HG03457 (cell line): Measurements from ENCODE around the gene KRT6B.
"Not testable (repeated sequence)": the region's sequence is repeated elsewhere in the genome, so short reads cannot be mapped to it uniquely, and the experiment has no call there.

Experiments used
- ATAC-seq: cut with Tn5 transposase; IDR thresholded peaks from one replicate; pipeline ENCODE4 v1.9.1; 2021; ENCODE audit warnings: moderate number of reproducible peaks; ENCODE audit not compliant: unreplicated experiment

Gene KRT6B

DNA sequence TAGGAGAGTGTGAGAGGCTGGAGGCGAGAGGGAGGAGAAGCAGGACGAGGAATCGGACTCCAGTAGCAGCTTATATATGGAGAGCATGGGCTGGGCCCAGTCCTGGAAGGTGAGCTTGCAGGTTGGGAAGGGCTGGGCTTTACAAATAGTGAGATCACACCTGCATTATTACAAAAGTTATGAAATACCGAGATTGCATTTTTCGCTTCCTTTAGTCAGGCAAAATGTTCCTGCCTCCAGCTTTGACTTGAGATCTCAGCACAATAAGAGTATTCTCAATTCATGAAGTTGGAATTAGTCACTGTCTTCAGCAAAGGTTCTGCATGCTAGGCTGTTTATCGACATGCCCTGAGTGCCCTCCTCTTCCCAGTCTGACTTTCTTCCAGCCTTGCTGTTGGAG is at the start of gene KRT6B:
Gene KRT6B (minus strand): TSS at position 46 of the 400 bp plus-strand sequence. CDS start 68 bp downstream, outside the sequence.
- no peak for ATAC-seq

DNA sequence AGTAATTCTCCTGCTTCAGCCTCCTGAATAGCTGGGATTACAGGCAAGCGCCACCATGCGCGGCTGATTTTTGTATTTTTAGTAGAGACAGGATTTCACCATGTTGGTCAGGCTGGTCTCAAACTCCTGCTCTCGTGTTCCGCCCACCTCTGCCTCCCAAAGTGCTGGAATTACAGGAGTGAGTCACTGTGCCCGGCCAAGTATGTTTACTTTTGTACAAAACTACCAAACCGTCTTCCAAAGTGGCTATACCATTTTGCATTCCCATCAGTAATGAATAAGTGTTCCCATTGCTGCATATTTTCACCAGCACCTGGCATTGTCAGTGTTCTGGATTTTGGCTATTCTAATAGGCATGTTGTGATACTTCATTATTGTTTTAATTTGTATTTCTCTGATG is 49.5 kb upstream of the KRT6B start:
- ATAC-seq = no peak

DNA sequence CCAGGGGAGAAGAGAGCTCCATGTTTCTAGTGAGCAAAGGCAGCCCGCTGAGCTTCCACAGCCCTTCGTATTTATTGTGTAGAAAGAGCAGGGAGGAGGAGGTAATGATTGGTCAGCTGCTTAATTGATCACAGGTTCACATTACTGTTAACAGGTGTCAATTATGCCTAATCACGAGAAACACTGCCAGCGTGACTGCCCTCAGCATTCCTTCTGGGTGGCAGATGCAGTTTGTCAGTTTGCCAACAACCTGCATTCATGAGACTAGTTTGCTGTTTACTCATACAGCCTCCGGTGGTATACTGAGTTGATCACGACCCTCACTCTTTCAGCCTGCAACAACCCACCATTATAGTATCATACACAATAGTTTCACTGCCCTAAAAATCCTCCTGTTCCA is 48.6 kb upstream of the KRT6B start:
- not testable (repeated sequence) for ATAC-seq

DNA sequence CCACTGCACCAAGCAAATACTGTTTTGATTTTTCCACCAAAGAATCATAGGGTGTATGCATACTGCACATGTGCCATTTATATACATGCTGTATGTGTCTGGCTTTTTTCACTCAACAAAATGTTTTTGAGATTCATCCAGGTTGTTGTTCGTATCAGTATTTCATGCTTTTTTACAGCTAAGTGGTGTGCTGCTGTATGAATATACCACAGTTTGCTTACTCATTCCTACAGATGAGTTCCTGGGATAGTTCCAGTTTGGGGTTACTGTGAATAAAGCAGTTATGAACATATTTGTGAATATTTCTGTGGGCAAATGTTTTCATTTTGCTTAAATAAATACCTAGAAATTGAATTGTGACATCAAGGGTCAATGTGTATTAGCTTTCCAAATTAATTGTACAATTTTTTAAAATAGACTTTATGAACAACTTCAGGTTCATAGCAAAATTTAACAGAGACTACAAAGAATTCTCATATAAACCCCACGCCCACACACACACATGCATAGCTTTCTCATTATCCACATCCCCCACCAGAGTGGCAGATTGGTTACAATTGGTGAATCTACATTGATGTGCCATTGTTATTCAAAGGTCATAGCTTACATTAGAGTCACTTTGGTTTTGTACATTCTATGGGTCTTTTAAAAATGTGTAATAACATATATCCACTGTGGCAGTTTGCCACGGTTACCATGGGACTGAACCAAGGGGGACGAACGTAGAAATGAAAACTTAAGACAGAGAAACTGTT is 48.0 kb upstream of the KRT6B start:
- ATAC-seq = no peak

DNA sequence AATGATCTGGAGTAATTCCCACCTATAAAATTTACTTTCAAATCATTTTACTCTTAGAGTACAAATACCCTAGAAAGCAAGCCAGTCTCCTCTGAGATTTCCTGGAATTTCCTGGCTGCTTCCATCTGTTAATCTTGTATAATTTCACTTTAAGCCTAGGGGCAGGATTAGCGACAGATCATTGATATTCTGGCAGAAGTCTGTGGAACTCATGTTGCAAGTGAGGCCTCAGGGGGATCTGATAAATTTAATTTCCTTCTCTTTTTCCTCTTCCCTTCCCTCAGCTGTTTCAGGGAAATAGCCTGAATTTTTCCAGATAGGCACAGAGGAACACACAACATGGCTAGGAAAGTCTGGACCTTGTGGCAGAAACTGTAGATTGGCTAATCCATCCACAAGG is 47.0 kb upstream of the KRT6B start:
- no peak for ATAC-seq

DNA sequence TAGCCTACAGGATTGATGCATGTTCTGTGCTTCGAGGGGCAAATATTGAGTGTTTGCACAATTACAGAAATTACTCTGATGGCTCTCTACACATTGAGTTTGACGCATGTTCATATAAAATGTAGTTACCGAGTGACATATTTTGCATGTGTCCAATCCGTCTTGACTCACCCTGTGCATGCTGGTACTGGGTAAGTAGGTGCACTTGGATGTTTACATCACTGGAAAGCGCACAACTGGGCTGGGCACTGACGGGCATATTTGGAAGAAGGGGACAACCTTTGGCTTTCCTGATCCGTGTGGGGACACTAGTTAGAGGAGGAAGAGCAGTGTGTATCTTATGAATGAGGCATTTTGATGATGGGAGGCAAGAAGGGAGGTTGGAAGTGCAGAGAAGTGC is 46.0 kb upstream of the KRT6B start:
- no peak for ATAC-seq

DNA sequence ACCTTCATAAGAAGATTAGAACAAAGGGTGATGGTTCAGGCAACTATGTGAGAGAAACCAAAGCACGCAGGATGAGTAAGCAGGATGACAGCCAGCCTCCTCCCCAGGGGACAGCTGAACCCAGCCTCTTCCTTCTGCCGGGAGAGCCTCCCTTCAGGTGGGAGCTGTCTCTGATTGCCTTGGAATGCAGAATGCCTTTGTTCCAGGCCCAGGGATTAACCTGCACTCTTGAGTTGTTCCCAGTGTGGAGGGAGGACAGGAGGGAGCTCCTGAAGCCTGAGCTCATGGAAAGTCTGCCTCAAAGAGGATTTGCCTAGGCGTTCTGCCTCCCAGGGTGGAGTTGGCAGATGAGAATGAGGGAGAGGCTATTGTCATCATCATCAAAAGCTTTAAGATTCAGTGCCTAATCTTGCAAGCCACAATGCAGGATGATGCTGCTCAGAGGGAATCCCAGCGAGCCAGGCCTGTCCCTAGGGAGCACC is 44.7 kb upstream of the KRT6B start:
- ATAC-seq = no peak

DNA sequence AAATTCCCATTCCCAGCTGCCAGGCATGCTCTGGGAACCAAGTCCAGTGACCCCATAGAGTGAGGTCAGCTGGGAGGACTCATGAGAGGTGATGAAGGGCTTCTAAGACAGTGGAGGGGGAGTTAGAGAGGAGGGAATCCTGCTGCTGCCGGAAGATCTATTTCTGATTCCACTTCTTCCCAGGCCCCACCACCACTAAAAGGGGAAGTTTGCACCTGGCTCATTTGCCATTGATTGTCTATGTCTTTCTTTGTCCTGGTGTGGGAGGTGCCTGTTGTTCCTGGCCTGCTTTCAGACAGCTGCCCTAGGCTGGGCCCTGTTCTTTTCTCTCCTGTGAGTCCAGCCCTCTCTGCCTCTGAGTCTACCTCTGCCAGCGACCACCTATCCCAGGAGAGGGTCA is 44.1 kb upstream of the KRT6B start:
- ATAC-seq = no peak

DNA sequence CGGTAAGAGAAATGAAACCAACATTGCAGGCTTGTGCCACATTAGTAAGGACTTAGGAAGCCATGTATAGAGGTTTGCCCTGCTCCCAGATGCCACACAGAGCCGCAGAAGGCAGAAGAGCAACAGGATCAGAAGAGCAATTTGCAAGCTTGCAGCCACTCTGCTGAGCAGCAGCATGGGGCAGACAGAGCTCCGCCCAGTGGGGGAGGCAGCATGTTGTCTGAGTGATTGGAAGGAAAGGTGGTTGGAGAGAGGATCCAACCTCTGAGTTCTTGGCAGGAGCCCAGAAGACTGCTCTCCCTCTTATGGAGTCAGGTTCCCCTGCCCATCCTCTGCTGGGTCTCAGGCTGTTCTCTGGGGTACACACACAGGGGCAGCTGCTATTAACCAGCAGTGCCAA is 43.4 kb upstream of the KRT6B start:
- no peak for ATAC-seq

DNA sequence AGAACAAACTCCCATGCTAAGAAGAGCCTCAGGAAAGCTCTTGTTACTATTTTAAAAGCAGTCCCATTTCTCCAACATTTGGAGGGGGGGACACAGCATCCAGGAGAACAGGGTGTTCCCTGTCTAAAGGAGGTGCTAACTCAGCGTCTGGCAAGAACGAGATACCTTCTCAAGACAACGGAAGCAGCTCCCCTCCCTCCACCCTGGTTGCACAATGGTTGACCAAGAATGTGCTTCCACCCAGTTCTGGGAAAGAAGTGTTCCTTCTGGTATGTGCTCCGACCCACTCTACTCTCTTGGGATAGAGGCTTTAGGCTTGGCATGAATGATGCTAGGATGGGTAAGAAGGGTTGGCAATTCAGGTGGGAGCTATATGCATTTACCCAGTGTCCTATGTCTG is 42.6 kb upstream of the KRT6B start:
- no peak for ATAC-seq

DNA sequence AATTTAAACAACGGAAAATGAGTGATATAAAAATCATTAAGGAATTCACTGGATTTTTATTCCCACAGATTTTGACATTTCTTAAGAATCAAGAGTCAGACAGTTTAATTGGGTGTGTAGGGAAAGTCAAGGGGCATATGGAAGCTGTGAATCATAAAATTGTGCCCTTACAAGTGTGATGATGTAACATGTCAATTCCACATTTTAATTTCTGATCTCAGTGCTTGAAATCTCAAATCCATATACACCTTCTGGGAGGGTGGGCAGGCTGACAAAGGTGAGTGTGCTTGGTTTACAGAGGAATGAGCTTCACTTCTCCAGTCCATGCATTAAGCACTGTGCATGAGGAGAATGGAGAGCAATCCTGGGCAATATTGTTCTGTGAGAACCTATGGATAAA is 42.2 kb upstream of the KRT6B start:
- ATAC-seq = no peak

DNA sequence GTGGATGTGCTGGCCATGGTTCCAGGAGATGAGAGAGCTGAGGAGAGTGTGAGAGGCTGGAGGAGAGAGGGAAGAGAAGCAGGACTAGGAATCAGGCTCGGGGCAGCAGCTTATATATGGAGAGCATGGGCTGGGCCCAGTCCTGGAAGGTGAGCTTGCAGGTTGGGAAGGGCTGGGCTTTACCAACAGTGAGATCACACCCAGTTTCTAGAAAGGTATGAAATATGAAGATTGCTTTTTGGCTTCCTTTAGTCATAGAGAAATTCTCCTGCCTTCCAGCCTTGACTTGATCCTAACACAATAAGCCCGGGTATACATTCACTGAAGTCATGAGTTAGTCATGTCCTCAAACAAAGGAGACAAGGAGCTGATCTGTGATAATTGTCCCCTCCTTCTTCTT is 41.2 kb upstream of the KRT6B start, which contains the start of gene KRT6A:
Gene KRT6A (minus strand): TSS at position 86 of the 400 bp plus-strand sequence. CDS start 69 bp downstream, at position 17.
- no peak for ATAC-seq

DNA sequence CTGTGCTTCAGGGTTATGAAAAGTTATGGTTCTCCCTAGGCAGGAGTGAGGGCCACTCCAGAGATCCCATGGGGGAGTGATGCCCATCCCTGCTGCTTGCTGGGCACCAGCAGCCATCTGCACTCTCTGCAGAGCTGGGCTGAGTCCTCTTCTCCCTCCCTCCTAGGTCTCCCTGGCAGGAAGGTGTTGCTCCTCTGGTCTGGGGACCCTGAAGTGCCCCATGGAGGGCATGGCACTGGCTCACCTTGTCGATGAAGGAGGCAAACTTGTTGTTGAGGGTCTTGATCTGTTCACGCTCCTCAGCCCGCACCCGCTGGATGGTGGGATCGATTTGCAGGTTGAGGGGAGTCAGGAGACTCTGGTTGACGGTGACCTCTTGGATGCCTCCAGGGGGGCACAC is 40.5 kb upstream of the KRT6B start:
- ATAC-seq = not testable (repeated sequence)

DNA sequence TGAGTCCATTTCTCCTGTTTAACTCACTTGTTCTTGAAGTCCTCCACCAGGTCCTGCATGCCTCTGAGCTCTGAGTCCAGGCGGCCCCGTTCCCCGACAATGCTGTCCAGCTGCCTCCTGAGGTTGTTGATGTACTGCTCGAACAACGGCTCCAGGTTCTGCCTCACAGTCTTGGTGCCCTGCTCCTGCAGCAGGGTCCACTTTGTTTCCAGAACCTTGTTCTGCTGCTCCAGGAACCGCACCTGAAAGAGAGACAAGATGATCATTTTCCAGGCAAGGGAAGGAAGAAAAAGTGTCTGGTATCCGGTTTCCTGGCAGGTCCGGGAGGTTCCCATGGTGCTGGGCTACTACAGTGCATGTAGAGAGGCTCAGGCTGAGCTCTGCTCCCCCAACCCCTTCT is 39.5 kb upstream of the KRT6B start:
- ATAC-seq = not testable (repeated sequence)

DNA sequence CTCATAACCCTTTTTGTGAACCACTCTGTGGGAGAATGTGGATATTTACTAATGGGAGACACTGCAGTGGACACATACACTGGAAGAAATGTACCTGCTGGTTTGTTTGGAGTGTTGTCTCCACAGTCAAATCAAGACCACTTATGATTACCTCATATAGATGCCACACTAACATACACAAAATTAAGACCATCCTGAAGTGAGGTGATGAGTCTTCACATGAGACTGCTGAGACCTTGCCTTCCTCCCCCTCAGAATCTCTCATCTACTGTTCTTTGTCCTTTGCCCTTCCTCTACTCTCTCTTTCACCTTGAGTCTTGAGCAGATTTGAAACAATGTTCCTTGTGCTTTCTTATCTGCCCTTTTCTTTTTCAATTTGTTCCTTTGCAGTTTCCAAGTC is 36.8 kb upstream of the KRT6B start:
- ATAC-seq = no peak

DNA sequence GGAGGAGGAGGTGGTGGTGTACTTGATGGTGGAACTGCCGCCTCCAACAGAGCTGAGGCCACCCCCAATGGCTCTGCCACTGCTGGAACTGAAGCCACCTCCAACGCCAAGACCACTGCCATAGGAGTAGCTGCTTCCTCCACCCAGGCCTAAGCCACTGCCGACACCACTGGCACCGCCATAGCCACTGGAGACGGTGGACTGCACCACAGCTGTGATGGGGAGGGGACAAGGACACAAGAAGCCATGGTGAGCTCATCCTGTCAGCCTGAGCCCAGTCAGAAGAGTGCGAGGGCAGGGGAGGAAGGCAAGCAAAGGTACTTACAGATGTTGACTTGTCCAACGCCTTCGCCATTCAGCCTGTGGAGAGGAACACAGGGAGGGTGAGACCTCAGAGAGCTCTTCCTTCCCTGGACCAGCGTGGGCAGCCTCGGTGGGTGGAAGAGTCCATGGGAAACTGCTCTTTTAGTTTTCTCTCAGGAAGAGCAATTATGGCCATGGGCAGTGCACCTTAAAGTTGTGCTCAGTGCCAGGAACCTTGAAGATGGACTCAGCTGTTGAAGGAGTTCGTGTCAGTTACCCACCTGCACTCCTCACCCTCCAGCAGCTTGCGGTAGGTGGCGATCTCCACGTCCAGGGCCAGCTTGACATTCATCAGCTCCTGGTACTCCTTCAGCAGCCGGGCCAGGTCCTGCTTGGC is 35.9 kb upstream of the KRT6B start:
- not testable (repeated sequence) for ATAC-seq

DNA sequence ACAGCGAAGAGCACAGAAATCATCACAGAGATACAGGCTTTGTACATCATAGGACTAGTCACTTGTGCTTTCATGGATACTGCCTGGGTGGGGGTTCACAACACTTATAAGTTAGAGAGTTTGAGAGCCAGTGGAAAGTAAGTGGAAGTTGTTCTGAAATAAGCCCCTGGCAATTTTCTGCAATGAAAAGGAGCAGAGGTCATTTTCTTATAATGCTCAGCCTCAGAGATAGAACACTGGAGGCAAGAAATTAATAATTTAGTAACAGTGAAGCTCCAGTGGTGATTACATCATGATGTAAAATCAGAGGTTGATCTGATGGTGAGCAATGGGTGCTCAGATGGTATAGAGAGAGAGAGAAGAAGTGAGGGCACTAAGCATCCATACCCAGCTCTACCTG is 35.3 kb upstream of the KRT6B start:
- no peak for ATAC-seq

DNA sequence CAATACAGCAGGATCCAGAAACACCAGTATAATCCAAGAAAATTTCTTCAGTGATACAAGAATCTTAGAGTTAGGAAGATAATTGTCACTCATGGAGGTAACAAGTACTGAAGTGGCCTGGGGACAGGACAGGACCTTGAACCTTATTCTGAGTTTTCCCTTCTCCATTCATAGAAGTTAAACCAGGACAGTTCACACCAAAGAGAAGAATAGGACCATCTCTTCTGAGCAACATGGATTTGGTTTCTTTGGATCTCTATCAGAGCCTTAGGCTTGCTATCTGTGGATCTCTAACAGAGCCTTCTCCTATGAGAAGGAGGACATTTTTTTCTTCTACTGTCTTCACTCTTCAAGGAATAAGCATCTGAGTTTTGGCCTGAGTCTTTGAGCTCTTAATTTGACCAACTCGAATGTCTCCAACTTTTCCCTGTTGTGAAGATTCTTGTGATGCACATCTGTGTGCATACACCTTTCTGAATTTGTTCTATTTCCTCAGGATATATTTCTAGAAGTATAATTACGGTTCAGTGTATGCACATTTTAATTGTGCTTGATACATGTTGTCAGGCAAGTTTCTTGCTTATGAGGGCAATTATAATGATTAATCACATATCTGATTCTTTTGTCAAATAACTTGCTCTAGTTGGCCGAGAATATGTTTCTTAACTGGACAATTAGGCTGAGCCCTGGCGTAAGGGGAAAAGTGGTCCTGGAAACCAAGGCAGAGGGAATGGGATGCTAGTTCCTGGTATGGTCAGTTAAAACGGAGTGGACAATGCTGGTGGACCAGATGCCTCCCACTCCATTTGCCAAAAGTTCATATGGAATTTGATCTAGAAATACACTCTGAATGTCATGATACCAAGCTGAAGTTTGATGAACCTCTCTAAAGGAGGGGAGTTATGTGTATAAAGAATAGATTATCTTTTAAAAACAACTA is 34.5 kb upstream of the KRT6B start:
- no peak for ATAC-seq

DNA sequence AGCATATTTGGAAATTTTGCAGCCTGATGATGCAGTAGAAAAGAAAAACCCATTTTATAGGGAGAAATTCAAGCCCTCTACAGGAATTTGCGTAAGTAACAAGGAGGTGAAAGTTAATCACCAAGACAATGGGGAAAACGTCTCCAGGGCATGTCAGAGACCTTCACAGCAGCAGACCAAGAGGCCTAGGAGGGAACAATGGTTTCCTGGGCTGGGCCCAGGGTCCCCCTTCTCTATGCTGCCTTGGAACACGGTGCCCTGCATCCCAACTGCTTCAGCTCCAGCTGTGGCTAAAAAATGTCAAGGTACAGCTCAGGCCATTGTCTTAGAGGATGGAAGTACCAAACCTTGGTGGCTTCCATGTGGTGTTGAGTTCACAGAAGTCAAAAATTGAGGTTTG is 28.1 kb upstream of the KRT6B start:
- ATAC-seq = no peak

DNA sequence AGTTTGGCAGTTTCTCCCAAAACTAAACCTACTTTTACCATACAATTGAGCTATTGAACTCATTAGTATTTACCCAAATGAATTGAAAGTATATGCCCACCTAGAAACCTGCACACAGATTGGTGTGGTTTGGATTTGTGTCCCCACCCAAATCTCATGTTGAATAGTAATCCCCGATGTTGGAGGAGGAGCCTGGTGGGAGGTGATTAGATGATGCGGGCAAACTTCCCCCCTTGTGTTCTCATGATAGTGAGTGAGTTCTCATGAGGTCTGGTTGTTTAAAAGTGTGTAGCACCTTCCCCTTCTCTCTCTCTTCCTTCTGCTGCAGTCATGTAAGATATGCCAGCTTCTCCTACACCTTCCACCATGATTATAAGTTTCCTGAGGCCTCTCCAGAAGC is 25.7 kb upstream of the KRT6B start:
- no peak for ATAC-seq

DNA sequence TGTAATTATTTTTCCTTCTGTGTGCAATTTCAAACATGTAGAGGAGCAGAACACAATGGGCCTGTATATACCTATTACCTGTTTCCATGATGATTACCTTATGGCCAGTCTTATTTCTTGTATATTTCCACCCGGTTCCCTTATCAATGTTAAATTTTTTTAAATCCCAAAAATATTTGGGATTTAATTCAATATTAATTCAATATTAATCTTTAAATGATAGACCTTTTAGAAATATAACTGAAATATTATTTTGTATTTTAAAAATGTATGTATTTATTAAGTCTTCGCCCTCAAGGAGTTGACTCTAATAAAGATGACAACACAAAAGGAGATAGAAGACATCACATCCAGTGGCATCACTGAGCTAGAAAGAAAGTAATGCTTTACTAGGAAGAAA is 22.3 kb upstream of the KRT6B start:
- no peak for ATAC-seq
